Measurements from ENCODE around the gene SGCA.

Gene SGCA

DNA sequence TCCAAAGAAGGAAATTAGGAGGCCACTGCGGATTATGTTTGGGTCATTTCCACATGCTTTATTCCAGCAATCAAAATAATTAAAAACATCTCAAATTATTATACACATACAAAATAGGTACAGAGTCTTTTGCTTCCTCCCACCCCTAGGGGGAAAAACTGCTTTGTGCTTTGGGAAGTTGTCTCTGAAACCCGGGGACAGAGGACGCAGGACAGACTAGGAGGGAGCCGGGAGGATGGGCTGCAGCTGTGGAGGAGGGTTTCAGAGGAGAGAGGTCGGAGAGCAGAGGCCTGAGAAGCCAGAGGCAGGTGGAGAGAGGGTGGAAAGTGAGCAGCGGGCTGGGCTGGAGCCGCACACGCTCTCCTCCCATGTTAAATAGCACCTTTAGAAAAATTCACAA, 18.3 kb downstream of the SGCA start:
- H3K27ac ChIP-seq: peak overlapping the region; percentile 49
- DNase-seq: no peak
- in situ Hi-C loops (cut with HindIII; ENCODE audit: low pct_ligation_motif_present, low sequenced_read_pairs): no loop called here
- TF ChIP-seq, protein P1, sequence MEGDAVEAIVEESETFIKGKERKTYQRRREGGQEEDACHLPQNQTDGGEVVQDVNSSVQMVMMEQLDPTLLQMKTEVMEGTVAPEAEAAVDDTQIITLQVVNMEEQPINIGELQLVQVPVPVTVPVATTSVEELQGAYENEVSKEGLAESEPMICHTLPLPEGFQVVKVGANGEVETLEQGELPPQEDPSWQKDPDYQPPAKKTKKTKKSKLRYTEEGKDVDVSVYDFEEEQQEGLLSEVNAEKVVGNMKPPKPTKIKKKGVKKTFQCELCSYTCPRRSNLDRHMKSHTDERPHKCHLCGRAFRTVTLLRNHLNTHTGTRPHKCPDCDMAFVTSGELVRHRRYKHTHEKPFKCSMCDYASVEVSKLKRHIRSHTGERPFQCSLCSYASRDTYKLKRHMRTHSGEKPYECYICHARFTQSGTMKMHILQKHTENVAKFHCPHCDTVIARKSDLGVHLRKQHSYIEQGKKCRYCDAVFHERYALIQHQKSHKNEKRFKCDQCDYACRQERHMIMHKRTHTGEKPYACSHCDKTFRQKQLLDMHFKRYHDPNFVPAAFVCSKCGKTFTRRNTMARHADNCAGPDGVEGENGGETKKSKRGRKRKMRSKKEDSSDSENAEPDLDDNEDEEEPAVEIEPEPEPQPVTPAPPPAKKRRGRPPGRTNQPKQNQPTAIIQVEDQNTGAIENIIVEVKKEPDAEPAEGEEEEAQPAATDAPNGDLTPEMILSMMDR (IDR thresholded peaks at IDR 0.05; ENCODE audit: low read depth, low read length, missing control alignments): peak; percentile 41
- no peak overlapping the region for H3K4me3 ChIP-seq (ENCODE audit: low read depth, low read length)
- no peaks in the 10 kb centered on the region for H3K27me3 ChIP-seq (replicated peaks)
- peaks cover 68% of the 10 kb centered on the region for H3K36me3 ChIP-seq (replicated peaks)

DNA sequence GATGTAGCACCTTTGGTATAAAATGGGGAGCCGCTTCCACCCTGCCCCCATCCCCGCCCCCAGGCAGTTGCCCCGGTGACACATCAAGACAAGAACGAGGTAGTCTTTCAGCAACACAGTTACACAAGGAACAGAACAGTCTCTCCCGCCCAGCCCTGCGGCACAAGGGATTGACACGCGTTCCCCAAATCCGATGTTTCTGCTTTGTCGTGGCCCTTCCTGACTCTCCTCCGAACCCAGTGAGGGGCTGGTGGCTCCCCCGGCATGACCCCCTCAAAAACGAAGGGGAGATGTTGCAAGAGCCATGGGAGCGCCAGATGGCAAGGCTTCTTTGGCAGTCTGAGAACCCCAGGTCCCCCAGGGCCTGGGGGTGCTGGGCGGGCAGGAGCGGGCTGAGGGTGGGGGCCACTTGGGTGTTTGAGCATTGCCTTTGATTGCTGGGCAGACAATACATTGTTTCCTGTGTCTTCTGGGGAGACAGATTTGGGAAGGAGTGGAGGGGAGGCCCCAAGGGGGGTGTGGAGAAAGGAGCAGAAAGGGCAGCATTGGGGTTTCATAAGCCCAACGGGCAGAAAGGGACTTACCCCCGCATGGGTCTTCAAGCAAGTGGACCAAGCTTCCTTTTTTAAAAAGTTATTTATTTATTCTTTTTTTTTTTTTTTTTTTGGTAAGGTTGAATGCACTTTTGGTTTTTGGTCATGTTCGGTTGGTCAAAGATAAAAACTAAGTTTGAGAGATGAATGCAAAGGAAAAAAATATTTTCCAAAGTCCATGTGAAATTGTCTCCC, 19.0 kb downstream of the SGCA start:
- DNase-seq: no peak
- Histone ChIP-seq H3K4me3 (ENCODE audit: low read depth, low read length) (peak overlapping the region; percentile 5), H3K27ac (peak overlapping the region; percentile 32), H3K36me3 (replicated peaks) (peaks cover 76% of the 10 kb centered on the region), H3K27me3 (replicated peaks) (no peaks in the 10 kb centered on the region)
- TF ChIP-seq, protein P1 (IDR thresholded peaks at IDR 0.05; ENCODE audit: low read depth, low read length, missing control alignments): no peak
- in situ Hi-C loops (cut with HindIII; ENCODE audit: low pct_ligation_motif_present, low sequenced_read_pairs): no loop called here

- H3K27me3 ChIP-seq (replicated peaks): no peaks in the 10 kb centered on the region
- in situ Hi-C loops (cut with HindIII; ENCODE audit: low pct_ligation_motif_present, low sequenced_read_pairs): no loop called here
- TF ChIP-seq, protein P1 (IDR thresholded peaks at IDR 0.05; ENCODE audit: low read depth, low read length, missing control alignments): no peak
- no peak overlapping the region for H3K4me3 ChIP-seq (ENCODE audit: low read depth, low read length)
- DNase-seq: no peak
- peak overlapping the region; percentile 3 for H3K27ac ChIP-seq
- H3K36me3 ChIP-seq (replicated peaks): peaks cover 86% of the 10 kb centered on the region
Observed at GRCh38 chr17:50185631-50186471, 20.0 kb downstream of the SGCA start.

GRCh38 chr17:50186661-50187393, 21.0 kb downstream of the SGCA start:
- H3K36me3 ChIP-seq (replicated peaks): peaks cover 95% of the 10 kb centered on the region
- H3K27ac ChIP-seq: peak overlapping the region; percentile 9
- H3K4me3 ChIP-seq (ENCODE audit: low read depth, low read length): no peak overlapping the region
- TF ChIP-seq, protein P1 (IDR thresholded peaks at IDR 0.05; ENCODE audit: low read depth, low read length, missing control alignments): no peak
- H3K27me3 ChIP-seq (replicated peaks): no peaks in the 10 kb centered on the region
- in situ Hi-C loops (cut with HindIII; ENCODE audit: low pct_ligation_motif_present, low sequenced_read_pairs): no loop called here
- peak; percentile 68 for DNase-seq

DNA sequence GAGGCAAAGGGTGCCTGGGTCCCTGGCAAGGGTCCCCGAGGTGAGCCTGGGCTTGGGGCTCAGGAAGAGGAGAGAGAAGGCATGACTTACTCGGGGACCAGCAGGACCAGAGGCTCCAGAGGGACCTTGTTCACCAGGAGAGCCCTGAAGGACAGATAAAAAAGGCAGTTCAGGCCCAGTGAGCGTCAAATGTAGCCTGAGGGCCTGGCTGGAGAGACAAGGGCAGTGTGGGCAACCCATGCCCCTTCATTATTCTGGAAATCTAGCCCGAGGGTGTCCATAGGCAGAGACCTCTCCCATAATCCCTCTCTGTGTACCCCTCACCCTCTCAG, 21.6 kb downstream of the SGCA start:
- Histone ChIP-seq H3K4me3 (ENCODE audit: low read depth, low read length) (no peak overlapping the region), H3K27me3 (replicated peaks) (no peaks in the 10 kb centered on the region), H3K36me3 (replicated peaks) (peaks cover 95% of the 10 kb centered on the region), H3K27ac (peak overlapping the region; percentile 9)
- no peak for DNase-seq
- TF ChIP-seq, protein P1 (IDR thresholded peaks at IDR 0.05; ENCODE audit: low read depth, low read length, missing control alignments): no peak
- in situ Hi-C loops (cut with HindIII; ENCODE audit: low pct_ligation_motif_present, low sequenced_read_pairs): no loop called here

All from brain microvascular endothelial cell (primary cell).